Middle frontal gyrus (tissue), 1 donor: ENCODE measurements around the gene MST1R.

Source experiments
- DNase-seq: peaks from one replicate; pipeline ENCODE4 v3.0.0-alpha.2; 2015; ENCODE audit warnings: low spot score; ENCODE audit errors: extremely low spot score

MST1R gene

DNA sequence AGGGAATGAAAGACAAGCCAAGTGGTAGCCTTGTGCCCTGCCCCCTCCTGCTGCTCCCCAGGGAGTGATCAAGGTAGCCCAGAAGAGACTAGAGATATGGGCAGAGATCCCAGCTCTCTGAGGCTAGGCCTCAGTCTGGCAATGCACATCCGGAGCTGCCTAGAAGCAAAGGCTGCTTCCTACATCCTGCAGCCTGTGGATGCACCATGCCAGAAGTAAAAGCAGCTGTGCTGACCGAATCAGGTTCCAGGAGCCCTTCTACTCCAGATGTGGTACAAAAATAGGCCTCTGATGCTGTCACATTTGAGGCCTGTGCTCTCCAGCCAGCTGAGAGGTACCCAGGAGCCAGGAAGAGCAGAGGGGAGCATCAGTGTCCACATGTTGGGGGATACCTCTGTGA is 63.3 kb downstream of the MST1R start:
- no peak for DNase-seq

DNA sequence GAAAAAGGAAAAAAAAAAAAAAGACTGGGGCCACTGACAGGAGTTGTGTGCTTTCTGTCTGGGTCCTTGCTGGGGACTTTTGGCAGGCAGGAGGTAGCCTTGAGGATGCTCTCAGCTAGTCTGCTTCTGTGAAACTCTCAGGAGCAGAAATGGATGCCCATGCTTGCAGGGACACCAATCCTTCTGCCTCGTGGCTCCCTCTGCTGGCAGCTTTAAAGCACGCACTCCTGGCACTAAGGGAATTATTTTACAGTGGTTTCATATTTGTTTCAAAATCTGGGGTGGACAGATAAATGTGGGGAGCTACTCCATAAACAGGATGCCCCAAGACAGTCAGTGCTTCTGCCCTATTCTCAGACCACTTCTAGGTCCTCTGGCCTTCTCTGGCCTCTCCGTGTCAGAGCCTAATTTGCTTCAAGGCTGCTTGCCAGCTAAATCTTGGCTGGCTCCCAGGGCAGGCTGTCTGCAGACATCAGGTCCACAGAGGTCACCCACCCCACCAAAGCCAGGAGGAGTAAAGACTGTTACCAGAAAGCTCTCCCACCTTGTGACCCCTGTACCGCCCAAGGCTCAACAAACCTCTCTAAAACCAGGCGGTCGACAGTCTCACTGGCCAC is 64.4 kb downstream of the MST1R start:
- DNase-seq, result peak; percentile 83
